Measurements from ENCODE around the gene CEP76.

CEP76 gene, protein sequence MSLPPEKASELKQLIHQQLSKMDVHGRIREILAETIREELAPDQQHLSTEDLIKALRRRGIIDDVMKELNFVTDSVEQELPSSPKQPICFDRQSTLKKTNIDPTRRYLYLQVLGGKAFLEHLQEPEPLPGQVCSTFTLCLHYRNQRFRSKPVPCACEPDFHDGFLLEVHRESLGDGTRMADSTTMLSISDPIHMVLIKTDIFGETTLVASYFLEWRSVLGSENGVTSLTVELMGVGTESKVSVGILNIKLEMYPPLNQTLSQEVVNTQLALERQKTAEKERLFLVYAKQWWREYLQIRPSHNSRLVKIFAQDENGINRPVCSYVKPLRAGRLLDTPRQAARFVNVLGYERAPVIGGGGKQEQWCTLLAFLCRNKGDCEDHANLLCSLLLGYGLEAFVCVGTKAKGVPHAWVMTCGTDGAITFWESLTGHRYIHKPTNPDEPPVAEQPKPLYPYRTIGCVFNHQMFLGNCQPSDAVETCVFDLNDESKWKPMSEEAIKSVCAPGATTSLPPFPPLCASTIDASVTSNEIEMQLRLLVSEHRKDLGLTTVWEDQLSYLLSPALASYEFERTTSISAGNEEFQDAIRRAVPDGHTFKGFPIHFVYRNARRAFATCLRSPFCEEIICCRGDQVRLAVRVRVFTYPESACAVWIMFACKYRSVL

GRCh38 chr18:12702221-12703095 is at the start of gene CEP76, which contains the start of gene PSMG2:
Gene CEP76, minus strand, starts transcription at chr18:12702723. Its CDS starts 175 bp downstream, at chr18:12702548.
Gene PSMG2, plus strand, starts transcription at chr18:12703042. Its CDS starts 66 bp downstream, at chr18:12703108.
- peak; percentile 49 to 69 for DNase-seq (ENCODE audit: extremely low read depth in 1 of 2, low read depth in 1 of 2)

DNA sequence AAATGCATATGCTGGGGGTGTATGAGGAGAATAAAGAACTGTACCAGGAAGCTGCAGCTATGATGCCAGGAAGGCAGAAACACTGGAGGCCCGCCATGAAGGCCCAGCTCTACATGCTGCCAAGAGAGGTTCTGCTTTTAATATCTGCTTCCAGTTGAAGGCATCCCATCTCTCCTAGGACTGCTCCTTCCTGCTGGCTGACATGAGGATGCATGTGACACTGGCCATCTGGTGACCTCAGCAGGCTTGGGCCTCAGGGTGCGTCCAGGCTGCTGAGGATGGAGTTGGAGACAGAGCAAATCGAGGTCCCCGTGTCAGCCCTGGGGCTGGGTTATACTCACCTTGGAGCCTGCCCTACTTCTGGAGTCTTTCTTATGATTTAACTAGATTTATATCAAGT is 49.4 kb upstream of the CEP76 start:
- DNase-seq (ENCODE audit: extremely low read depth in 1 of 2, low read depth in 1 of 2), result no peak

- no peak for DNase-seq (ENCODE audit: extremely low read depth in 1 of 2, low read depth in 1 of 2)
These were observed 49.0 kb upstream of the CEP76 start for GRCh38 chr18:12751503-12751884.

DNA sequence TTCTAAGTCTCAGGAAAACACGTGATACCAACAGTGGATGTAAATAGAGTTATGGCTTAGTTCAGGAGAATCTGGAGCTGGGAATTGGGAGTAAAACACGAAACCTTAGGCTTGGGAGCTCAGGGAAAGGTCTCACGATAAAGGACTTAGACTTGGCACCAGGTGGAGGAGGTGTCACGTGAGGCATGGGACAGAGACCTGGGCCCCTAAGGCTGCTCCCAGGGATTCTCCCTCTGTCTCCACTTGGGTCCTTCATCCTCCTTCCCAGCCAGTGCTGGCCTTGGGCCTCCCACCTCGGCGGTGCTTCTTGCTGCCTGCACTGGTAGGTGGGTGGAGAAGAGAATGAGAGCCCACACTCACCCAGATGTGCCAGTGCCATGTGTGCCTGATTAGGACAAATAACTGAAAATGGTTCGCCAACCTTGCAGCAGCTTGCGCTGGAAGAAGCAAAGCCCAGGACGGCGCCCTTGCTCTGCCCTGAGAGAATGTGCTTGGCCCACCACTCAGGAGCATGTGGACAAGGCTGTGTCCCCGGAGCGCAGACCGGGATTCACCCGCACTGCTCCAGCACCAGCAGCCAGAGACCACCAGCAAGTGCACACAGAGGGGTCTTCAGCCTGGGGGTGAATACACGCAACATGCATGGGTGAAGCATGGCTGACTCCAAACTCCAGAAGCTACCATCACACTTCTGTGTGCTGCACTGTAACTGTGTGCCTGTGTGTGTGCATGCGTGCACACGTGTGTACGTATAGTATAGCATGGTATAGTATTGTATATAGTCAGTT is 48.4 kb upstream of the CEP76 start:
- DNase-seq (ENCODE audit: extremely low read depth in 1 of 2, low read depth in 1 of 2), result no peak

DNA sequence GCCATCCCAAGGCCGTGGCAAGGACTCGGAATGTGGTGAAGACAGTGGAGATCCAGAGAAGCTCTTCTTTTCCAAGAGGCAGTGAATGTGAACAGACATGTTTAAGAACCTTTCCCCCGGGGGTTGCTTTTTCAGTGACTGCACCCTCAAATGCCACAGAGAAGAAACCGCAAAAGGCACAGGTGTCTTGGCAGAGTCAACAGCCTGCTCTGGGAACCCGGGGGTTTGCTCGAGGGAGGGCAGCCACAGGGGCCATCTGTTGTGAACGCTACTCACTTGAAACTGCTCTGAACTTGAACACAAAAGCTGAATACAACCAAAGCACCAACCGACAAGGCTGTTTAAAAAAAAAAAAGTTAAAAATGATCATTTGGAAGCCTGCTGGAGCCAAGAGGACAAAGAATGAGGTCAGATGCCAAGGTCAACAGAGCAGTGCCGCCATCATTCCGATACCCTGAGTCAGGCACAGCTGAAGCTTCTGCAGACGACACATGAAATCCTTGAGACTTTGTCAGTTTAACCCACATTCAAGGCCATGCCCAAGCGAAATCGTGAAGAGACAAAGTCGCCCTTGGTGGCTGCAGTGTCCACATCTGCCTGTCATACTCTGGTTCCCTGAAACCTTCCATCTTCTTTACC is 47.7 kb upstream of the CEP76 start:
- DNase-seq (ENCODE audit: extremely low read depth in 1 of 2, low read depth in 1 of 2), result no peak

GRCh38 chr18:12749121-12749520 is 46.6 kb upstream of the CEP76 start:
- no peak for DNase-seq (ENCODE audit: extremely low read depth in 1 of 2, low read depth in 1 of 2)

- DNase-seq (ENCODE audit: extremely low read depth in 1 of 2, low read depth in 1 of 2), result no peak
These were observed 46.1 kb upstream of the CEP76 start for GRCh38 chr18:12748671-12749070.

GRCh38 chr18:12747530-12748315 is 45.2 kb upstream of the CEP76 start:
- no peak for DNase-seq (ENCODE audit: extremely low read depth in 1 of 2, low read depth in 1 of 2)

DNA sequence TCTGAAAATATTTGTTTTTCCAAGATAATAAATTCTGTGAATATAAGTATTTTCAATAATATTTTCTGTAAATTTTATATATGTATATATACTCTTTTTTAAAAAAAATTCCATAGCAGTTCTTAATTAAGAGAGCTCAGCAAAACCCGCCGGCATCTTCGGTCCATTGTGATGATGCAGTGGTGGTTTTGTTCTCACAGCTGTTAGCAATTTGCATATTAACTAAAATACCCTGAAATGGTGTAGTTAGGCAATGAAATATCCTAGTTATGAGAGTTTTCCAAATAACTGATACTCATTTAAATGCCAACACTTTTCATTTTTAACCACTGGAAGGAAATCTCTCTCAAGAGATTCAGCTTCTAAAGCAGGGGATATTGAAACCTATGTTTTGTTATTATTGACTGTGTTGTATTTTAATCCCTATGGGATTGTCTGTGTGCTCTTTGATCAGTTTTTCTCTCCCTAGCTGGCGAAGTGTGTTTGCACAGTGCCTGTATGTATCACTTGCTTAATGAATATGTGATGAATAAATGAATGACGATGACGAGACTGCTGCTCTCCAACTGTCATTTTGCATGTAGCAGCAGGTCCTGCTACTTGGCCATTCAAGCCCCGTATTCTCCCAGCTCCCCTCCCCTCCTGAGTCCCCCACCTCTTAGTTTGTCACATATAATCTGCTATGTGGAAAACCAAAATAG is 42.7 kb upstream of the CEP76 start:
- no peak for DNase-seq (ENCODE audit: extremely low read depth in 1 of 2, low read depth in 1 of 2)

DNA sequence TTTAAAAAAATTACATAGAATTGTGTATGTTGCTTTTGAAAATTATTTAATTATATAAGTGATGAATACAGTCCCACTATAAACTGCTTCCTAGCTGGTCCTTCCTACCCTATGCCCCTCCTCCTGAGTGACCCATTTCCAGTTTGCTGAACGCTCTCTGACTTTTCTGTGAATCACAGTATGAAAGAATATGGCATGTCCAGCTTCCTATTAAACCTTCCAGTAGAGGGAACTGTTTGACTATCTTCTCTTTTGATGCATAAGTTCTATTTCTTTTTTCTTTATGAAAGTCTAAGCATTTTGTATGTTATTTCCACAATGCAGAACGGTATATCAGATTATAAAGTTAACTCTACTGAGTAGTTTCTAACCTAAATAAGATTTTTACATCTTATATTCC is 41.6 kb upstream of the CEP76 start:
- DNase-seq (ENCODE audit: extremely low read depth in 1 of 2, low read depth in 1 of 2), result no peak

DNA sequence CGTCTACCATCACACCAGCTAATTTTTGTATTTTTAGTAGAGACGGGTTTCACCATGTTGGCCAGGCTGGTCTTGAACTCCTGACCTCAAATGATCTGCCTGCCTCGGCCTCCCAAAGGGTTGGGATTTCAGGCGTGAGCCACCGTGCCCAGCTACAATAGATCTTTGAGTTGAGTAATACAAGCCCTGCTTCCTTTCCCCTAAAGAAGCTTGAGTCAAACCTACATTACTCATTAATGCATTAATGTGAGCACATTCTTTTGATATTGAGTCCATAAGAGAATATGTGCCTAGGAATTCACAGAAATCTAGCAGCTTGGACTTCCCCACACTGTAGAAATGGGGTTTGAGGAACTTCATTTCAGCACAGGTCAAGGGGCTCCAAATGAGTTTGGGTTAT is 39.9 kb upstream of the CEP76 start:
- no peak for DNase-seq (ENCODE audit: extremely low read depth in 1 of 2, low read depth in 1 of 2)

- no peak for DNase-seq (ENCODE audit: extremely low read depth in 1 of 2, low read depth in 1 of 2)
These were observed 38.8 kb upstream of the CEP76 start for GRCh38 chr18:12741351-12741750.

DNA sequence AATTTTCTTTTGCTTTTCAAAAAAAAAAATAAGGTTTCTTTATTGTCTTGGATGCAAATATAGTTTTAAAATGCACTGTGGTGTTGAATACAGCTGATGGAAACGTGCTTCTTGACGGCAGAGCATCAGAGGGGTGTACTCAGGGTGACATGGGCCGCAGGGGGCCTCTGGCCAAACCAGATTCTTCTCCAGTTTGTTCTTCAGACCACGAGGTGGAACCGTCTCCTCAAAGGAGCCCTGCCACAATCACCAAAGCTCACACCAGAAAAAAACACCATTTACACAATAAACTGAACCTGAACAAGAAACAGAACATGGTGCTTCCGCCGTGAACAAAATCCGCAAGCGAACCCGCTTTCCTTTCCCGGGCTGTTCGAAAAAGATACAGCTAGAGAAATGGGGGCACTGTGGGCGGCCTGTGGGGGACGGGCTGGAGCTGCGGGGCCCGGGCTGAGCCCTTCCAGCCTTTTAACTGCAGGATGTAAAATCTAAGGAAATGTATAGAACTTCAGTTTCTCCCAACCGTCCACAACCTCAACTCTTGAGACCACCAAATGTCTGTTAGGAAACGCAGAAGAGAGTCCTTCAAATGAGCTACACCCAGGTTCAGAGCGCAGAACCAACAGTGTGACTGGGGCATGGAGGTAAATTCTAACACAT is 34.9 kb upstream of the CEP76 start:
- DNase-seq (ENCODE audit: extremely low read depth in 1 of 2, low read depth in 1 of 2), result no peak

GRCh38 chr18:12726774-12727550 is 24.4 kb upstream of the CEP76 start:
- DNase-seq (ENCODE audit: extremely low read depth in 1 of 2, low read depth in 1 of 2), result peak in 1 of 2 donors; percentile 19

DNA sequence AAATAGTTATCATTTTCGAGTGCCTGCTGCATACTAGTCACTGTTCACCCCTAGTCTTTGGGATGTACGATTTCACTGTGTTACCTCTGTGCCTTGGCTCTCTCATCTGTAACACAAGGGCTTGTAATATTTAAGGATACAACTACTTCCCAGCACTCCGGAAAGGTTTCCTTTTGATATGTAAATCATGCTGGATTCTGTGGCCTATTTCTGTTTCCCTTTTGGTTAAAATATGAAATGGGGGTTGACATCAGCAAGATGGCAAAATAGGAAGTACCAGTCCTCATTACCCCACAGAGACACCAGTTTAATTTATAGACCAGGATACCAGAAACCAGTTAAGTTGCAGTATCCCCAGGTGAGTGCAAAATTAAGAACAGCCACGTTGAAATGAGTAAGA is 23.8 kb upstream of the CEP76 start:
- no peak for DNase-seq (ENCODE audit: extremely low read depth in 1 of 2, low read depth in 1 of 2)

DNA sequence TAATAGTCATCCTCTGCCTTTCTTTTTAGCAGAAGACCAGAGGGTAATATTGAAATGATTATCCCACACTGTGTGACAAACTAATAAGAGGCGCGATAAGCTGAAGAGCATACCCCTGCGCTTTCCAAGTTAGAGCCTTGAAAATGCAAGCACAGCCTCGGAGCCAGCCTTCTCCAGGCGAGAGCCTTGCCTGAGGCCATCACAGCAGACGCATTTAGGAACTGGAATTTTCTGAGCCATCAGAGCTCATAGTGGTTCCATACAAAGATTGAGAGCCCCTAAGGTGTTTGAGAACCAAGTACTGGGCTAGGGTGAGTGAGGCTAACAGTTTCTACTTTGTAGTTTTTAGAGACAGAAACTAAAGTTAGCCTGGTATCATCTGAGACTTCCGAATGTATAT is 20.2 kb upstream of the CEP76 start:
- DNase-seq (ENCODE audit: extremely low read depth in 1 of 2, low read depth in 1 of 2), result no peak

DNA sequence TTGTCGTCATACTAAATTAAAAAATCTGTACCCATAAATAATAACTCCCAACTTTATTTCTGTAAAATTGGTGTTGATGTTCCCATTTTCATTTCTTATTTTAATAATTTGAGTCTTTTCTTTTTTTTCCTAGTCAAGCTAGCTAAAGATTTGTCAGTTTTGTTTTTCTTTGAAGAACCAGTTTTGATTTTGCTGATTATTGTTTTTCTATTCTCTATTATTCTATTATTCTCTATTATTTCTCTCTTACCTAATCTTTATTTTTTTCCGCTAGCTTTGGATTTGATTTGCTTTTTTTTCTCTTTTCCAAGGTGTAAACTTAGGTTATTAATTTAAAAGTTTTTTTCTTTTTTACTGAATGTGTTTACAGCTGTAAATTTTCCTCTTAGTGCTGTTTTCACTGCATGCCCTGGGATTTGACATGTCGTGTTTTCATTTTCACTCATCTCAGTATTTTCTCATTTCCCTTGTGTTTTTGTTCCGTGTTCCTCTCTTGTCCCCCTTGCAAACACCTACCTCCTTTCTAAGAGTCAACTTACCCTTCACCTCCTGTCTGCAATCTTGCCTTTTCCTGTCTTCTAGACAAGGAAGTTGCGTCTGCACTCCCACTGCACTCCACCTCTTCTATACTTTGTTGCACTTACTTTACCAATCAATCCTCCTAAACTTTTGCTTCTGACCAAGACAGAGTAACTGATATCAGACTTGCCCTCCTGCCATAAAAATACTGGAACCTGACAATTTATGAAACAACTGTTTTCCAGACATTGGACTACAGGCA is 19.2 kb upstream of the CEP76 start:
- no peak for DNase-seq (ENCODE audit: extremely low read depth in 1 of 2, low read depth in 1 of 2)
